Esophagus squamous epithelium (tissue), 5 donors: ENCODE measurements around the gene NAA40. TPM values are rescaled to one million over a fixed set of nuclear protein-coding genes. Genes with fewer than 3 reads are reported as not detected.

Experiments used
- DNase-seq: peaks from one replicate; lab custom pipeline; 2025; lab: John Stamatoyannopoulos, UW
- H3K27ac ChIP-seq, 4 donors: fragments of 200-600 bp; sonication (generic); one replicate each; pipeline ENCODE4 v1.5.1; 2016 to 2019; ENCODE audit warnings: mild to moderate bottlenecking in 1 of 4
- H3K27me3 ChIP-seq, 4 donors: fragments of 200-600 bp; sonication (generic); 1 replicate in 3 of 4; 2 replicates in 1 of 4; pipeline versions ENCODE4 v1.5.1 to v1.6.0; 2017 to 2021; ENCODE audit warnings: antibody characterized with exemption in 1 of 4
- H3K36me3 ChIP-seq, 3 donors: fragments of 200-600 bp; sonication (generic); one replicate each; pipeline ENCODE4 v1.5.1; 2016 to 2019
- H3K4me1 ChIP-seq, 3 donors: fragments of 200-600 bp; sonication (generic); one replicate each; pipeline ENCODE4 v1.5.1; 2017 to 2019
- H3K4me3 ChIP-seq, 4 donors: fragments of 200-600 bp; sonication (generic); 1 replicate in 3 of 4; 2 replicates in 1 of 4; pipeline ENCODE4 v1.5.1; 2016 to 2019; ENCODE audit warnings: mild to moderate bottlenecking in 2 of 4, moderate library complexity in 1 of 4
- H3K9me3 ChIP-seq, 3 donors: fragments of 200-600 bp; sonication (generic); one replicate each; pipeline ENCODE4 v1.5.1; 2016 to 2019
- CTCF ChIP-seq, 6 experiments: fragments of 450-650 bp in 4 of 6; fragments of 200-600 bp in 2 of 6; sonication (generic) in 2 of 6; IDR thresholded peaks; one replicate each; pipeline ENCODE4 v1.5.1; 2016 to 2019; ENCODE audit warnings: antibody characterized with exemption in 6 of 6, mild to moderate bottlenecking in 4 of 6, moderate library complexity in 4 of 6
- POLR2A ChIP-seq, 4 donors: fragments of 450-650 bp; IDR thresholded peaks; one replicate each; pipeline ENCODE4 v1.6.1; 2017; ENCODE audit warnings: antibody characterized with exemption in 4 of 4, mild to moderate bottlenecking in 4 of 4, moderate library complexity in 3 of 4
- WGBS, 2 donors: methylation state at CpG; one replicate each; pipeline ENCODE4 v1.1.5; 2018; 5-methylcytosine and 5-hydroxymethylcytosine counted together
- intact Hi-C: fragments of 100-400 bp; cut with DNase I; formaldehyde crosslinking; loops from one replicate; pipeline ENCODE4 v1.15.0; 2022
- total RNA-seq, 4 donors: library from RNA; depleted of rRNA; stranded (reverse); fragments of >200 nt; gene quantifications; one replicate each; pipeline ENCODE4 v1.1.0, GENCODE V29; 2016
- donor health status: DM: yes; HTN: yes; CAD: no.

NAA40 gene
- total RNA-seq, 4 donors from 2014 or later: 9.8 to 13.2 (median 11.2) TPM

DNA sequence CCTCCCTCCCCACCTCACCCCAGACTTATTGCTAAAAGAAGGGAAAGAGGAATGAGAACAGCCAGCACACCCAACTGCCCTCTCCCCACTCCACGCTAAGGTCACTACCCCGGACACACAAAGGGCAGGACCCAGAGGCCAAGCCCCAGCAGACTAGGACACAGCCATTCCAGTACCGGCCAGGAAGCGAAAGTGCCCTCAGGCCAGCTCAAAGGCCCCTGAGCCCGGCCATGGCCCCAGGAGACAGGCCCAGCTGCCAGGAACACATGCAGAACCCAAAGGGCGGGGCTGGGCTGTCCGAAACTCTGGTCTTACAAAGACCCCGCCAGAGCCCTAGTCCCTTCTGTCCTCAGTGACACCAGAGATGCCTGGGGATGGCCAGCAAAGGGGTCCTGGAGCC, 27.4 kb upstream of the NAA40 start:
- TF ChIP-seq CTCF (IDR thresholded peaks at IDR 0.05) (no peak), POLR2A (IDR thresholded peaks at IDR 0.05) (no peak)
- H3K27me3 ChIP-seq: peaks cover 0 to 15% (median 0%) of the 10 kb centered on the region in 4 donors
- whole genome bisulfite sequencing, 2 donors: 65 to 80% methylated on average over 1 to 2 of the region's 8 CpGs
- no peaks in the 10 kb centered on the region for H3K9me3 ChIP-seq
- no peak for DNase-seq
- H3K27ac ChIP-seq: no peak overlapping the region
- H3K4me1 ChIP-seq: peaks cover 13 to 45% (median 13%) of the 10 kb centered on the region in 3 donors
- intact Hi-C loops: no loop called here
- no peak overlapping the region for H3K4me3 ChIP-seq
- peaks cover 16 to 52% (median 25%) of the 10 kb centered on the region in 3 donors for H3K36me3 ChIP-seq

- intact Hi-C loops: no loop called here
- Histone ChIP-seq H3K36me3 (peaks cover 12 to 47% (median 21%) of the 10 kb centered on the region in 3 donors), H3K27me3 (peaks cover 0 to 17% (median 0%) of the 10 kb centered on the region in 4 donors), H3K27ac (no peak overlapping the region), H3K4me1 (peaks cover 15 to 48% (median 16%) of the 10 kb centered on the region in 3 donors), H3K9me3 (no peaks in the 10 kb centered on the region), H3K4me3 (no peak overlapping the region)
- TF ChIP-seq POLR2A (IDR thresholded peaks at IDR 0.05): no peak
- WGBS, 2 donors: 86 to 95% methylated on average over 8 to 9 of the region's 22 CpGs
- DNase-seq: no peak
Observed at GRCh38 chr11:63911876-63912275, 26.9 kb upstream of the NAA40 start.

DNA sequence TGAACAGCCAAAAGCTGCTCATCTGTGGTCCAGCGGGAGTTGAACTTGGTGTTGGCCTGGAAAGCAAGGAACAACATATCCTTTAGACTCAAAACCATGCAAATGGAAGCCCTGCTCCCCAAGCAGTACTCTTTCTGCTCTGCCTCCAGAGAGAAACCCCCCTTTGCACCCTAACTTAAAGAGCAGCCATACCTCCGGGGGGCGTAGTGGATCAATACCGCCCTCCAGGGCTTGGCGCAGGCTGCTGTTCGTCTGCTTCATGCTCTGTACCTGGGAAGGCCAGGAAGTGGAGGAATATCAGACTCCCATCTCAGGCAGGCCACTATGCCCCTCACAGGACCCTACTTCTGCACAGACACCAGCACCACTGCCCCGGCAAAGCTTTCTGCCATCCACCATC, 26.1 kb upstream of the NAA40 start:
- DNase-seq: no peak
- peaks cover 0 to 17% (median 0%) of the 10 kb centered on the region in 4 donors for H3K27me3 ChIP-seq
- TF ChIP-seq CTCF (IDR thresholded peaks at IDR 0.05) (no peak), POLR2A (IDR thresholded peaks at IDR 0.05) (no peak)
- 87 to 92% methylated on average over 6 of the region's 7 CpGs for WGBS, 2 donors
- H3K4me1 ChIP-seq: peaks cover 22 to 54% (median 23%) of the 10 kb centered on the region in 3 donors
- intact Hi-C loops: no loop called here
- H3K27ac ChIP-seq: no peak overlapping the region
- no peaks in the 10 kb centered on the region for H3K9me3 ChIP-seq
- no peak overlapping the region for H3K4me3 ChIP-seq
- H3K36me3 ChIP-seq: peaks cover 4 to 39% (median 19%) of the 10 kb centered on the region in 3 donors

DNA sequence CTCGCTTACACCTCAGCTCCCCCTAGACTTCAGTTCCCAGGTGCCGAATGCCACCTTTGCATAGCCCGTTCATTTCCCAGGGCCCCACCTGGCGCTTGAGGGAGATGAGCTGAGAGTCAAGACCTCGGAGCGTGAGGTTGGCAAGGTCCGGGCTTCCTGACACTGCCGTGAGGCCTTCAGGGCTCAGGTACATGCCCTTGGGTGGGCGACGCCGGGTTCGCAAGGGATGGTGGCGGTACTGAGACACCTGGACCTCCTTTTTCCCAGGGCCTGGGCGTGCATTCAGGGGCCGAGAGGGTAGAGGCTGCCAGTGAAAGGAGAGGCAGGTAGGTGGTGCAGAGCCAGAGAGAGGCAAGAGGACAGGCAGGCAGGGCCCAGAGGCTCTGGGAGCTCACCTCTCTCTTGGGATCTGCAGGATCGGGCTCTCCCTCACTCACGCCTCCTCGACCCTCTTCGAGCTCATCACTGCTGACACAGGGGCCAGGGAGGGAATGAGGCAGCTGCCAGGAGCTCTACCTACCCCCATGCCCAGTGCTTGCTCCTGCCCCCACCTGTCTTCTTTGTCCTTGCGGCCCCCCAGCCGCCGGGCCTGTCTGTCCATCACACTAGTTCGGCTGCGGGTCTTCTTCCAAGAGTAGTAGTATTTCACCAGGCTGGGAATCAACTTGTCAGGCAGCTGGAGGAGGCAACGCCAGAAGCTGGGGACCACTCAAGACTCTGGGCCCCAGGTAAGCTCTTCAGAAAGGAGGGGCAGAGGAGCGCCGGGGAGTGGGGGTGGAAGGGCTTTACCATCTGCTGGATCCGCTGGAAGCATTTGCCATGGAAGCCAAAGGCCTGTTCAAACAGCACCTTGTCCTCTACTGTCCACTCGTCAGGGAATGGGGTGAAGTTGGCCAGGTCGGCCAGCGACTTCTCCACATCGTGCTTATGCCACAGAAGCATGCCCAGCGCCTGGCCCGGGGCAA, 24.7 kb upstream of the NAA40 start:
- DNase-seq: no peak
- H3K27ac ChIP-seq: no peak overlapping the region
- peaks cover 32 to 54% (median 36%) of the 10 kb centered on the region in 3 donors for H3K4me1 ChIP-seq
- peaks cover 0 to 25% (median 5%) of the 10 kb centered on the region in 3 donors for H3K36me3 ChIP-seq
- H3K9me3 ChIP-seq: no peaks in the 10 kb centered on the region
- no peak for TF ChIP-seq CTCF (IDR thresholded peaks at IDR 0.05)
- TF ChIP-seq POLR2A (IDR thresholded peaks at IDR 0.05): no peak
- intact Hi-C loops: no loop called here
- peaks cover 0 to 17% (median 0%) of the 10 kb centered on the region in 4 donors for H3K27me3 ChIP-seq
- H3K4me3 ChIP-seq: no peak overlapping the region
- WGBS, 2 donors: 84 to 85% methylated on average over 15 to 21 of the region's 34 CpGs

DNA sequence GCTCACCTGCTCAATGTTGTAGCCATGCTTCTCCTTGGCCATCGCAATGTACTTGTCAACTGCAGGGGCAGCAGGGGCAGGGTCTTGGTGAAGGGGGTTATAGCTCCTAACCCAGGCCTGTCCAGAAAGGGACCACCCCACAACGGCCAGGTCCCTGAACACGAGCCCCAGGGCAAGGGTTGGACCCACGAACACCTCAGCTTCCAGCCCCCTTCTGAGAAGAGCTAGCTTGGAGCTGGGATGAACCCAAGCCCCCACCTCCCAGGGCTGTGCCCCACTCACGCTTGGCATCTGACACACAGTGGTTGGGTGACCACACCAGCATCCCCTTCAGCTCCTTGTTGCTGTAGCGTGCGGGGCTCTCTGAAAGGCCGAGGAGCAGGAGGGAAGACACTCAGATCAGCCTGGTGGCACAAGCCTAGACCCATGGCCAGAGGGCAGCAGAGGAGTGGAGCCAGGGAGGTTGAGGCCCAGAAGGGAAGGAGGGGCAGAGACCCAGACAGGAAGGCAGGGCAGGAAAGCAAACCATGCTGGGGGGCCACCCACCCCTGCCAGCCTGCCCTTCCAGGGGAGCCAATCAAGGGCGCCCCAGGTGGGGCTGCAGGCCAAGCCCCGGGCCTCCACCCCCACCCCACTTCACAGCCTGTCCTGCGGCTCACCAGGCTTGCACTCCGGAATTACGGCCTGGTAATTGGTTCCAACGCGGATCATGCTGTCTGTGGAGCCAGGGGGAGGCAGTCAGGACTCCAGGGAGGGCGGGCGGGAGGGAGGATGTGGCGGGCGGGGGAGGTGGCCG, 23.7 kb upstream of the NAA40 start:
- TF ChIP-seq POLR2A (IDR thresholded peaks at IDR 0.05): no peak
- TF ChIP-seq CTCF (IDR thresholded peaks at IDR 0.05): no peak
- H3K4me3 ChIP-seq: no peak overlapping the region
- H3K27ac ChIP-seq: no peak overlapping the region
- 57 to 80% methylated on average over 3 to 13 of the region's 20 CpGs for WGBS, 2 donors
- DNase-seq: no peak
- H3K4me1 ChIP-seq: peaks cover 42 to 57% (median 45%) of the 10 kb centered on the region in 3 donors
- H3K9me3 ChIP-seq: no peaks in the 10 kb centered on the region
- peaks cover 0 to 15% (median 0%) of the 10 kb centered on the region in 3 donors for H3K36me3 ChIP-seq
- intact Hi-C loops: no loop called here
- H3K27me3 ChIP-seq: peaks cover 0 to 17% (median 0%) of the 10 kb centered on the region in 4 donors
